Stimulated activated CD8-positive, alpha-beta memory T cell treated with anti-CD3 and anti-CD28 coated beads, Interleukin-15, amount 100 ng/mL, for 1 hour (primary cell): Measurements from ENCODE around the gene GTPBP8.
A peak's percentile ranks its signal among the peaks of the same experiment; 100 is the strongest.
"Not testable (repeated sequence)": the region's sequence is repeated elsewhere in the genome, so short reads cannot be mapped to it uniquely, and the experiment has no call there.

Experiments
- DNase-seq: peaks from one replicate; pipeline ENCODE4 v3.0.0-alpha.2; 2020; ENCODE audit warnings: low read depth

Gene GTPBP8

DNA sequence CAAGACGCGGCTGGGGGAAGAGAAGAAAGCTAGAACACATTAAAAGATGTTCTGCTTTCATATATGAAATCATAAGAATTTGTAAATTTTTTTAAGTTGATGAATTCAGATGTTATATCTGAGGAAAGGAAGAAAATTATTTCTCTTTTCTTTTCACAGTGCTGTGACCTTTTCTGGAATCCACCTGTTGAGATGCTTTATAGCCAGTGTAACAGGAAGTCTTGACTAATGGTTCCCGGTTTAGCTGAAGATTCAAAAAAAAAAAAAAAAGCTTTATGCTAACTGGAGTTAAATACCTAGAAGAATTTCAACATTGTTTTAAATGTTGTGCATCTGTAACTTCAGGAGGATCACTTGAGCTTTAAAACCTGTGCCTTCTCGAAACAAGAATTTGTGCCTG lies 9.9 kb downstream of the GTPBP8 start:
- DNase-seq = no peak

DNA sequence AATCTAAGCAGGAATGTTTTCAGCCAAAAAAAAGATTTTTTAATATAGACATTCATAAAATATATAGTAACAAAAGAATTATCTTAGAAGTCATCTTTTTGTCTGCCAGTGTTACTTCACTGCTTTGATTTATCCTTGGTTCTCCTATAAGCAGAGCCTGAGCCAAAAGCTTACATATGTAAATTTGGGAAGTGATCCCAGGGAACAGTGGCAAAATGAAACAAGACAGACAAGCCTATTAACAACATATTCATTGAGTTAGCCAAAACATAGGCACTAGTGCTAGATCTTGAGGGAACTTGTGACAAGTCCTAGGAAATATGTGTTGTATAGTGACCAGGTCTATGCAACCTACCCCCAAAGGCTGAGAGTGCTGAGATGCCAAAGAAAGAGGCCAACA lies 11.3 kb downstream of the GTPBP8 start:
- no peak for DNase-seq

DNA sequence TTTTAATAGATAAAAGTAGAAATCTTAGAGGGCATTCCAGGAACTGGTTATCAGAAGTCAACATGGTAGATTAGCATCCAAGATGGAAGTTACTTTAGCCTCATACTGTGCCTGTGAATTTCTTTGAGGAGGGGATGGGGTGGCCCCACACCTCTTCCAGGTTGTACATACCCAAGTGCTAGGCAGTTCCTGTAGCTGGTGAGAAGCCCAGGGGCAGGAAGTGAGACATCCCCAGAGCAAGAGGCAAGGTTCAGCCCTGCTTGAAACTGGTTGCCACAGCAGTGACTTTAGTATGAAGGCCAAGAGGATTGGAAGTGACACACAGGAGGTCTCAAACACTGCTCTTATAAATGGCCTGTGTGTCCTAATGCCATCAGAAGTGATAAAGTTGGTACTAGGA lies 11.9 kb downstream of the GTPBP8 start:
- no peak for DNase-seq

DNA sequence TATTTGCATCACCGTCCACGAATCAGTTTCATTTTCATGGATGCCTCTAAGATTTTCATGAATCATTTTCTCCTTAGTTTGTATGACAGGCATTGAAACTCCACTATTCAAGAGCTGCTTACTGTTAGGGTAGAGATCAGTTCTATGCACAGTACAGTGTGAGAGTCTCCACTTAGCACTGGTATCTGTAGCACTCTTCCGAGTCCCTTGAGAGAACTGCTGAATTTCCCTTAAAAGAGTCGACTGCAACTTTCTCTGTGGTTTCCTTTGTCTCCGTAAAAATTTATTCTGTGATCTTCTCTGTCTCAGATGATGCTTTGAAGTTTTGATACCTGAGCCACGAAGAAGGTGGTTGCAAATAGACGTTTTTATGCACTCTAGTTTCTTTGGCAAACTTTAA lies 14.8 kb downstream of the GTPBP8 start:
- no peak for DNase-seq

DNA sequence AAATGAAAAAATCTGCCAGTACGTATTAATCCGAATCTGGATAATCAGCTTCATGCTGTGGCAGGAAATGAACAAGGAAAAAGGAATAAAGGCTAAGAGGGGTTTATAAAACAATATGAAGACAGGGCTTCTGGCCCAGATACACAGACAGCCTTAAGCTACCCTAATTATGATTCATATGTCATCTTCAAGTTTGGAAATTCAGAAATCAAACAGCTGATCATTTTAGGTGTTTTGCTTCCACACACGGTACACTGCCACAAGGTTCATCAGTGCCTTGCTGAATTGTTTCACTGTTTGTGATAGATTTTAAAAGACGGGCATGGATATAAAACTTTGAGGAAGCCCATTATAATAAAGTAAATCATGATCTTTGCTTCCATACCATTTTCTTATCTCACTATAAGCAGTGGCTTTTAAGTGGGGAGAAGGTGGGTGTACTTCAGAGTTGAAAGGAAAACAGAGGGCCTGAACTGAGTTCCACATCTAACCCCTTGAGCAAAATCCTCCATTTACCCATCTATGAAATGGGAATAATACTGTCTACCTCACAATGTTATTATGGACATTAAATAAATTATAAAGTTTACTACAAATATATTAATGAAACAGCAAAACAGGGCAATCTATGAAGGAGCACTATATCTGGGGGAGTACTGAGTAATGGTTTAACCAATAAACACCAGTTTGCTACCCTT lies 15.7 kb downstream of the GTPBP8 start:
- DNase-seq = no peak

DNA sequence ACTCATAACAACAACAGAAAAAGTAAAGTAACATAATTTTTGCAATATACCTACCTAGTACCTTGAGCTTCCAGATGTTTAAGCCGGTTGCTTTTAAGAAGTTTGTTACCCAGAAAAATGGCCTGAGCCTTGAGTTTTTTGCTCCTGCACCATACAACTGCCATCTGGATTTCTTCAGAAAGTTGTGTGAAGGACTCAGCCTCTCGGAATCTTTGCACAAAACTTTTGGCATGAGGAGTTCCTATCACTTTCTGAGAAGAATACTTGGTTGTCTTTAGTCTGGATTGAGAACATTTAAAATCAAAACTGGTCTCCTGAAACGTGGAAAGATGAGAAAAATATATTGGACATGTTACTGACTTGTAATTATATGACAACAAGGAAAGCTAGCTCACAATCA lies 17.3 kb downstream of the GTPBP8 start:
- DNase-seq = no peak

DNA sequence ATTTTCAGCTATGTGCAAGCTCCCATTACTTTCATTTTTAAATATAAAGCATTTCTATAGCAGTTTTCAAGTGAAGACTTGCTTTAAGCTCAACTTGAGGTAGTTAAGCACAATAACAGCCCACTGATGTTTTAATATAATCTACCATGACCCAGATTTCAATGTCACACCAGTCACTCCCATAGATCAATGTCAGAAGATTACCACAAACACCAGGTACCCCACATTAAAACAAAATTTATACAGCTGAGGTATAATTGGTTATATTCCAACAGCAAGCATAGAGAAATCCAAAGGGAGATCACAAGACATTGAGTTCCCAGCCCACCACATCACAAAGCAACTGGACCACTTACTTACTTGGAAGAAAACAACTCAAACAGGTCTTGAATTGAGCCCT lies 22.8 kb downstream of the GTPBP8 start:
- DNase-seq = no peak

DNA sequence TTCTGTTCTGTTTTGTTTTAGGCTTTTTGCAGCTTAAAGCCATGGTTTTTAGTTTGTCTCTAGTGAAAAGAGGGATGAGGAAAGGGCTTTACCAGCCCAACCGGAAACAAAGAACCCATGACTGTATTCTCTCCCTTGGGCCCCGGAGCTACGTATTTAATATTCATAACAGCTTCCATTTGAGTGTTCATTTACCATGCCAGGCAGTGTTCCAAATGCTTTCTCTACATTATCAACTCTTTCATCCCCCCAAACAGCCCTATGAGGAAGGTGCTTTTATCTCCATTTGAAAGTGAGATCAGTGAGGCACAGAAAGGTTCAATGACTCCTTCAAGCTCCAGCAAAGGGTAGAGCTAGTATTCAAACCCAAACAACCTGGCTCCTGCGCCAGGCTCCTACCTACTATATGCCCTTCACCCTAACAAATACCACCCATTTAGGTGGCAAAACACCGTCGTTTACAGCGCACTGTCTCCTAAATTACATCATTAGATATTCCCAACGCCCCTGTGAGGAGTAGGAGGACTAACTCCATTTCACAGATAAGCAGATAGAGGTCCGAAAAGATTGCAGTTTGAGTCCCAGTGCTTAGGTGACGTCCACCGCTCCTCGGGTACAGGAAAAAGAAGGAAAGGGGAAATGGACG lies 27.9 kb downstream of the GTPBP8 start:
- no peak for DNase-seq

DNA sequence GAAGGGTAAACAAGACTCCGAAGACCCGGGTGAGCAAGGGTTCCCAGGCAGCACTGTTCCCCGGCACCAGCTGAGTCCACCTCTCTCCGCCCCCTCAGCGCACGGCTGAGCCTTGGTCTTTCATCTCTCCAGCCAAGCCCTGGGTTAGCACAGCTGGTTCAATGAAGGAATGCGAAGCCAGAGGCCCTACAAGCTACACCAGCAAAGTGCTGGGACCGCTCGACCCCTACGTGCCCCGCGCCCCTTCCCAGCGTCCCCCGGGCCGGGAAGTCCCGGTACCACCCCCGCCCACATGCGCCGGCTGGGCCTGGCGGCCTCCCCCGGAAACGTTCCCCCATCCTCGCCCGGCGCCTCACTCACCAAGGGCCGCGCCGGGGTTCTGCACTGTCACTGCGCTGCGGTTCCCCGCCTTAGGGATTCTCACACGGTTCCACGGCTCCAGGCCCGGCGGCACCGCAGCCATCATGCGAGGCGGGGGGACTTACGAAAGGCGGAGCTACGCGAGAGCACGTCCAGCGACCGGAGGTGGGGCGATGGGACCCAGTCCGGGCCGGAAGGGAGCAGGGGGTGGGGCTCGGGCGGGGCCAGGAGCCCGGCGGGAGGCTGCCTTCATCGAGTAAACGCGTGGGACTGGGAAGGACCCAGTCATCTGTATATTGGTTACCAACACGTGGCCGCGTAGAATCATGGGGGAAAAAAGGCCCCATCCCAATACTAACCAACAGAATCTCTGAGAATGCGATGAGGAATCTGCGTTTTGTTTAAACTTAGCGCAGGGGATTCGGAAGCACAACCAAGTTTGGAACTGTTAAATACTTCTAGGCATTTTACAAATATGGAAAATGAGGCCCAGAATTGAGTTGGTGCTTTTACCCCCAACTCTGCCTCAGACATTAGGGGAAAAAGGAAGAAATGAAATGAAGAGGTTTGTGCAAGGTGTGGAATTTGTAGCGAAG lies 28.7 kb downstream of the GTPBP8 start:
- DNase-seq = peak; percentile 66

DNA sequence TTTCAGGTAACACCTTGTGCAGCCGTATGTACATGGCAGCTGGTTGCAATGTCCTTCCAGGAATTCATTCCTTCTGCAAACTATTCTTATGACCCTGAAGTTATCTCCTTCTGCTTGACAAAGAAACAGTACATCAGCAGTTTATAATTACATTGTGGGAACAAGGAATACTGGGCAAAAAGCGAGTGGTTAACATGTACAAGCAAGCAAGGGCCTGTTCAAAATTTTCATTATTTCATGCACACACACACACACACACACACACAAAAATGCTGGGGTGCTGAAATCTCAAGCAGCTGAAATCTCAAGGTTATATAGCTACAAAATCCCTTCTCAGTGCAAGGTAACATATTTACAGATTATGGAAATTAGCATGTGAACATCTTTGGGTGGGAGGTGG lies 30.7 kb downstream of the GTPBP8 start:
- no peak for DNase-seq

DNA sequence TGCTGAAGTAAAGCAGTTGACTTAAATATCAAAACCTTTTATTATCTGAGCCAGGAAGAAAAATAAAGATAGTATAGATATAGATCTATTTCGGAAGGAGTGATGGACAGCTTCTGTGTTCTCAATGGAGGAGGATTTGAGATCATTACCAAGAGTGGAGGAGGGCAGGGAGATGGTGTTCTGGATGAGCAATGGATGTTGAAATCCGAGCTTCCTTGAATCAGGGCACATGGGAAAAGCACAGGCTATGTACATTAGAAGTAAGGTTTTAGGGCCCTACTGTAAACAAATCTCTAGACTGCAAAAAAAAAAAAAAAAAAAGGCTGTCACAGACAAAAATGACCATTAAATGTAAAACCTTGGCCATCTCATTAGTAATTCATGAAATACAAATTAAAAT lies 43.2 kb downstream of the GTPBP8 start:
- DNase-seq = no peak

DNA sequence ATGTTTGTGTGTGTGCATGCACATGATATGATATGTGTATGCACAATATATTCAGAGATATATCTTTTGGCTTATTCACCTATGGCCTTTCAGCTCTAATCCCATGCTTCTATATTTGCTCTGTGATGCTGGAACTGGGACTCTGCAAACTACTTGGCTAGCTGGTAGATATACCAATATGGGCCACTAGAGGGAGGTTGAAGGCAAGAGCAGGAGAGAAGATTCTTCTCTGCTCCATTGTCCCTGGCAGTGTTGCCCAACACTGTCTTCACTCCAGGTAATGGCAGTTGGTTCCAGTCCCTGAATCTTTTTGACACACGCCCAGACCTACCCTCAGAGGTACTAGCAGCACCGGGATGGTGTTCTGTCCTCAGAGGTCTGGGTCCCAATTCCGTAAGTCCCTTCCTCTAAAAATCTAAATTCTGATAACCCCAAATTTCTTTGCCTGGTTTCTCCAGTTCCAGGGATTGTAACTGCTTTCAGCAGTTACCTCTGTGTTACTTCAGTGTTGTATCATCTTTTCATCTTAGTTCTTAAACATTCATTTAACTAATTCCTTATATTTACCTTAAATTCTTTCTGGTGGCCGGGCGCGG lies 44.7 kb downstream of the GTPBP8 start:
- DNase-seq = no peak

DNA sequence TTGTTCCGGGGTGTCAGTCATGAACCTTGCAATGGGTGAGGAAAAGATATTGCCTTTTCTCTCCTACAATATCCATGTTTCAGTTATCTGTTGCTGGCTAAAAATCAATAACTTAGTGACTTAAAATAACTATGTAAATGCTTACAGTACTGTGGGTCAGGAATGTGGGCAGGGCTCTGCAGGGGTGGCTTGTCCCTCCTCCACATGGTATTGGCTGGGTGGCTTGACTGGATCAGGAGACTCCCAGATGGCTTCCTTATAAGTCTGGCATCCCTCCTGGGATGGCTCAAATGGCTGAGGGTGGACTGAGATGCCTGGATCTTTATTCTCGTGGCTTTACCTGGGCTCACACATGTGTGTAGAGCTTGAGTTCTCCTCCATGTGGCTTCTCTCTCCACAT lies 47.5 kb downstream of the GTPBP8 start:
- no peak for DNase-seq

DNA sequence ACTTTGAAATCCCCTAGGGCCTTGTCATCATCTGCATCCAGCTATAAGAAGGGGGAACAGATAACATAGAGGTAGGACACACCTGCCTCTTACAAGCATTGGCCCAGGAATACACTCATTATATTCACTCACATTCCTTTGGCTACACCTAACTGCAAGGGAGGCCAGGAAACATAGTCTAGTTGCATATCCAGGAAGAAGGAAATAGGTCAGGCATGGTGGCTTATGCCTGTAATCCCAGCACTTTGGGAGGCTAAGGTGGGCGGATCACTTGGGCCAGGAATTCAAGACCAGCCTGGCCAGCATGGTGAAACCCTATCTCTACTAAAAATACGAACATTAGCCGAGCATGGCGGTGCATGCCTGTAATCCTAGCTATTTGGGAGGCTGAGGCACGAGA lies 48.8 kb downstream of the GTPBP8 start:
- no peak for DNase-seq

DNA sequence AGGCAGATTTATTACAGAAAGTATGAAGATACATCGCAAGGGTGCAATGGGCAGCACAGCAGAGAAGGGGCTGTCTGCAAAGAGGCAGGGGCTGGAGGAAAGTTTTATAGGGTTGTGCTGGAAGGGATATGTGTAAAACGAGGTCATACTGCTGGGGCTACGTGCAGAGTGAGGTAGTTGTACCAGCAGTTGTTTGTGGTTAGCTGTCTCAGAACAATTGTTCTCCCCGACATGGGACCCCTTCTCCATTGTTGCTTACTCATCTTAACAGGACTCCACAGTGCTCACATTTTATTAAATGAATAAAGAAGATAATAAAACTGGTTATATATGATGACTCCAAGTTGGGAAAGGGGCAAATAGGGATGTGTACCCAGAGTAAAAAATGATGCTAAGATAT lies 49.4 kb downstream of the GTPBP8 start:
- DNase-seq = no peak

DNA sequence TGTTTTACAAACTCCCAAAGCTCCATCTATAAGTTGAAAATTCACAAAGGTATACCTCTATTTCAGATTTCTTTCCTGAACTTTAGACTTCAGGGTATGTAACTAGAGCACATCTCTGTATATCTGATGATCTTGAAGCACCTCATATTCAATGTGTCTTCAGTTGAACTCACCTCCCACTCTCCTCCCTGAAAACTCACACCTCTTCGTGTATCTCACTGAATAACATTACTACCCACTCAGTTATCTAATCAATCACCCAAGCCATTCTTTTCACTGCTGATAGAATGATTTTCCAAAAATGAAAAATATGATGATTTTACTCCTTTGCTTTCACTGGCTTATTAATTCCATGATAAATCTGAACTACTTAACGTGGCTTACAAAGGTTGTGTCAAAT lies 52.9 kb downstream of the GTPBP8 start:
- no peak for DNase-seq

DNA sequence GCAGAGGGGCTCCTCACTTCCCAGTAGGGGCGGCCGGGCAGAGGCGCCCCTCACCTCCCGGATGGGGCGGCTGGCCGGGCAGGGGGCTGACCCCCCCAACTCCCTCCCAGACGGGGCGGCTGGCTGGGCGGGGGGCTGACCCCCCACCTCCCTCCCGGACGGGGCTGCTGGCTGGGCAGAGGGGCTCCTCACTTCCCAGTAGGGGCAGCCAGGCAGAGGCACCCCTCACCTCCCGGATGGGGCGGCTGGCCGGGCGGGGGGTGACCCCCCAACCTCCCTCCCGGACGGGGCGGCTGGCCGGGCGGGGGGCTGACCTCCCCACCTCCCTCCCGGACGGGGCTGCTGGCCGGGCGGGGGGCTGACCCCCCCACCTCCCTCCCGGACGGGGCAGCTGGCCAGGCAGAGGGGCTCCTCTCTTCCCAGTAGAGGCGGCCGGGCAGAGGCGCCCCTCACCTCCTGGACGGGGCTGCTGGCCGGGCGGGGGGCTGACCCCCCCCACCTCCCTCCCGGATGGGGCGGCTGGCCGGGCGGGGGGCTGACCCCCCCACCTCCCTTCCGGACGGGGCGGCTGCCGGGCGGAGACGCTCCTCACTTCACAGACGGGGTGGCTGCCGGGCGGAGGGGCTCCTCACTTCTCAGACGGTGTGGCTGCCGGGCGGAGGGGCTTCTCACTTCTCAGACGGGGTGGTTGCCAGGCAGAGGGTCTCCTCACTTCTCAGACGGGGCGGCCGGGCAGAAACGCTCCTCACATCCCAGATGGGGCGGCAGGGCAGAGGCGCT lies 55.6 kb downstream of the GTPBP8 start:
- not testable (repeated sequence) for DNase-seq

DNA sequence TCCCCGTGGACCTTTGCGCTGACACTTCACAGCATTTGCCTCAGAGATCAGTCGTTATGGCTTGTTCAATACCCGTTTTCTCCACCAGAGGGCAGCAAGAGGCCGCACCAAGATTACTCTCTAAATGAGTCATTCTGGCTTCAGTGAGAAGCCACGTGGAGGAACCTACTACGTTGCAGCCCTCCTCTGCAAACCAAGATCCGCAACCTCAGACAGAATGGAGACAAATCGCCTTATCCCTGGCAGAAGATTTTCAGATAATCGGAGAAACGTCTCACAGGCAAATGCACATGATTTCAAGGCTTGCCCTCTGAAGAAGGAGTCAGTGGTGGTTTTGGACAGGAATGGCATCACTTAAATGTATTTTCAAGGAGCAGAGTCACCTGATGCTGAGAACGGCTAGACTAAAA lies 60.5 kb downstream of the GTPBP8 start:
- peak; percentile 86 for DNase-seq
